ENCODE data around the gene AUTS2.

DNA sequence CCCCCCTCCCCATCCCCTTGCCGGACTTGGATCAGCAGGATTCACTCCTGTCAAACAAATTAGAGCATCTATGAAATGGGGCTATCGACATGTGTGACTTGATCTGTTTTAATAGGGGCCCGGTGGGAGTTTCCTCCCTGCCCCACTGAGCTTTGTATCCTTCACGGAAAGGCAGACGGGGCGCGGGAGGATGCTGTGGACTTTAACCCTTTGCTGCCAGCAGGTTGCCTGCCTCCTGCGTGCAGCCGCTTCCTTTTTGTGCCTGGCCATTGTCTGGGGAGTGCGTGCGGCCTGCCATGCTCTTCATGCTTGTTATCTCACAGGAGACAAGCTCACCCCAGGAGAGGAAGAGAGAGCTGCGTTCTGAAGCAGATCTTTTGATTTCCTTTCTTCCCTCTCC lies 1020.9 kb downstream of the AUTS2 start:
- TF ChIP-seq, protein P1, sequence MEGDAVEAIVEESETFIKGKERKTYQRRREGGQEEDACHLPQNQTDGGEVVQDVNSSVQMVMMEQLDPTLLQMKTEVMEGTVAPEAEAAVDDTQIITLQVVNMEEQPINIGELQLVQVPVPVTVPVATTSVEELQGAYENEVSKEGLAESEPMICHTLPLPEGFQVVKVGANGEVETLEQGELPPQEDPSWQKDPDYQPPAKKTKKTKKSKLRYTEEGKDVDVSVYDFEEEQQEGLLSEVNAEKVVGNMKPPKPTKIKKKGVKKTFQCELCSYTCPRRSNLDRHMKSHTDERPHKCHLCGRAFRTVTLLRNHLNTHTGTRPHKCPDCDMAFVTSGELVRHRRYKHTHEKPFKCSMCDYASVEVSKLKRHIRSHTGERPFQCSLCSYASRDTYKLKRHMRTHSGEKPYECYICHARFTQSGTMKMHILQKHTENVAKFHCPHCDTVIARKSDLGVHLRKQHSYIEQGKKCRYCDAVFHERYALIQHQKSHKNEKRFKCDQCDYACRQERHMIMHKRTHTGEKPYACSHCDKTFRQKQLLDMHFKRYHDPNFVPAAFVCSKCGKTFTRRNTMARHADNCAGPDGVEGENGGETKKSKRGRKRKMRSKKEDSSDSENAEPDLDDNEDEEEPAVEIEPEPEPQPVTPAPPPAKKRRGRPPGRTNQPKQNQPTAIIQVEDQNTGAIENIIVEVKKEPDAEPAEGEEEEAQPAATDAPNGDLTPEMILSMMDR (IDR thresholded peaks at IDR 0.05; ENCODE audit: low read length) = no peak
- TF ChIP-seq EZH2 (IDR thresholded peaks at IDR 0.05; ENCODE audit: borderline replicate concordance, low read length) = no peak

Measured in OCI-LY1 (cell line).